ENCODE results near the gene KCNQ4. TPM values are rescaled to one million over a fixed set of nuclear protein-coding genes. Genes with fewer than 3 reads are reported as not detected.

Gene KCNQ4
- total RNA-seq, 1 experiment from 2014 or later, result not detected

- intact Hi-C loops (cut with micrococcal nuclease), result no loop called here
- no peak for TF ChIP-seq CTCF (IDR thresholded peaks at IDR 0.05; ENCODE audit: unreplicated experiment)
- POLR2A ChIA-PET, result interaction anchor here (1.2 to 1.7 kb wide), 2 partner anchors 9 to 245 kb away, joined by 3 to 4 read pairs; partner anchors contain the start of gene ZNF684
- Mint-ChIP-seq H3K36me3 (ENCODE audit: insufficient read depth, unreplicated experiment) (peaks cover 43% of the 10 kb centered on the region), H3K27me3 (ENCODE audit: insufficient read depth, unreplicated experiment) (no peaks in the 10 kb centered on the region), H3K4me1 (ENCODE audit: insufficient read depth, unreplicated experiment) (peaks cover 6% of the 10 kb centered on the region), H3K9me3 (ENCODE audit: unreplicated experiment) (no peaks in the 10 kb centered on the region), H3K4me3 (ENCODE audit: unreplicated experiment) (no peak overlapping the region), H3K27ac (ENCODE audit: low read depth, unreplicated experiment) (no peak overlapping the region)
- no TSS peak for BruUV-seq (replicated peaks)
- DNase-seq (ENCODE audit: unreplicated experiment), result no peak
- CTCF ChIA-PET, result interaction anchor here (0.6 to 1.1 kb wide), 3 partner anchors 21 to 77 kb away, joined by 3 to 5 read pairs (median 4); no protein-coding TSS in a partner anchor
Measured at GRCh38 chr1:40776236-40777072, 7.1 kb upstream of the KCNQ4 start.

GRCh38 chr1:40777224-40777970 lies 6.2 kb upstream of the KCNQ4 start:
- H3K4me1 Mint-ChIP-seq (ENCODE audit: insufficient read depth, unreplicated experiment), result peaks cover 6% of the 10 kb centered on the region
- intact Hi-C loops (cut with micrococcal nuclease), result no loop called here
- DNase-seq (ENCODE audit: unreplicated experiment), result no peak
- H3K36me3 Mint-ChIP-seq (ENCODE audit: insufficient read depth, unreplicated experiment), result peaks cover 35% of the 10 kb centered on the region
- H3K4me3 Mint-ChIP-seq (ENCODE audit: unreplicated experiment), result no peak overlapping the region
- no peaks in the 10 kb centered on the region for H3K27me3 Mint-ChIP-seq (ENCODE audit: insufficient read depth, unreplicated experiment)
- H3K27ac Mint-ChIP-seq (ENCODE audit: low read depth, unreplicated experiment), result no peak overlapping the region
- no TSS peak for BruUV-seq (replicated peaks)
- POLR2A ChIA-PET, result interaction anchor here (1.5 to 1.7 kb wide), 2 partner anchors 12 to 246 kb away, joined by 3 read pairs; partner anchors contain the start of gene ZNF684
- CTCF ChIA-PET, result interaction anchor here (0.6 to 0.9 kb wide), 3 partner anchors 33 to 173 kb away, joined by 3 read pairs; no protein-coding TSS in a partner anchor
- TF ChIP-seq CTCF (IDR thresholded peaks at IDR 0.05; ENCODE audit: unreplicated experiment), result no peak
- no peaks in the 10 kb centered on the region for H3K9me3 Mint-ChIP-seq (ENCODE audit: unreplicated experiment)

GRCh38 chr1:40780678-40781607 lies 2.6 kb upstream of the KCNQ4 start:
- H3K4me3 Mint-ChIP-seq (ENCODE audit: unreplicated experiment), result no peak overlapping the region
- CTCF ChIA-PET, result no interaction called here
- peaks cover 15% of the 10 kb centered on the region for H3K36me3 Mint-ChIP-seq (ENCODE audit: insufficient read depth, unreplicated experiment)

More at GRCh38 chr1:40780678-40781607, 2.6 kb upstream of the KCNQ4 start:
- Mint-ChIP-seq H3K9me3 (ENCODE audit: unreplicated experiment) (no peaks in the 10 kb centered on the region), H3K4me1 (ENCODE audit: insufficient read depth, unreplicated experiment) (peaks cover 6% of the 10 kb centered on the region), H3K27ac (ENCODE audit: low read depth, unreplicated experiment) (no peak overlapping the region), H3K27me3 (ENCODE audit: insufficient read depth, unreplicated experiment) (peaks cover 23% of the 10 kb centered on the region)
- intact Hi-C loops (cut with micrococcal nuclease), result no loop called here
- no peak for DNase-seq (ENCODE audit: unreplicated experiment)
- POLR2A ChIA-PET, result interaction anchor here (1.5 kb wide), 1 partner anchor 17 kb away, joined by 3 read pairs; no protein-coding TSS in a partner anchor
- TF ChIP-seq CTCF (IDR thresholded peaks at IDR 0.05; ENCODE audit: unreplicated experiment), result no peak
- no TSS peak for BruUV-seq (replicated peaks)

Measured in MCF 10A (cell line).